HCT116 (cell line): Measurements from ENCODE around the gene MTERF4. TPM values are rescaled to one million over a fixed set of nuclear protein-coding genes. Genes with fewer than 3 reads are reported as not detected.

Experiments
- ATAC-seq: fragments of 200-7000 bp; cut with Tn5 transposase; 2 replicates; pipeline ENCODE4 v1.9.1; 2020; ENCODE audit warnings: mild to moderate bottlenecking, moderate library complexity
- BruUV-seq: library from RNA; stranded (reverse); fragments of 400-500 nt; replicated peaks from 2 replicates; lab custom pipeline; 2021; lab: Mats Ljungman, UMichigan
- CTCF ChIA-PET: fragments of 300-600 bp; sonication (Branson Sonifier 250); formaldehyde crosslinking; loops from one replicate; lab custom pipeline; 2021; ENCODE audit warnings: antibody characterized with exemption; lab: Charles Lee
- POLR2A ChIA-PET: fragments of 300-600, 350-600 bp; sonication (Branson Sonifier 250); formaldehyde crosslinking; loops from one replicate; lab custom pipeline; 2021; ENCODE audit warnings: antibody characterized with exemption; lab: Charles Lee
- RAD21 ChIA-PET, 2 experiments: fragments of 300-600 bp; sonication (Branson Sonifier 250); formaldehyde crosslinking; loops; one replicate each; lab custom pipeline; 2023; ENCODE audit warnings: low total read pairs in 2 of 2; ENCODE audit not compliant: uncharacterized antibody in 2 of 2, unreplicated experiment in 2 of 2, low non-redundant PET in 1 of 2; lab: Charles Lee
- DNase-seq: peaks from one replicate; pipeline ENCODE4 v3.0.0-alpha.2; 2010; ENCODE audit warnings: low read depth, low spot score
- H2AFZ ChIP-seq: fragments of 200-600 bp; shearing (Covaris generic), sonication (generic); 2 replicates; pipeline ENCODE4 v1.6.1; 2017; ENCODE audit warnings: low read depth, mixed run types, mixed read lengths, antibody characterized with exemption, low read length; ENCODE audit not compliant: poor library complexity, severe bottlenecking
- H3K27ac ChIP-seq: 2 replicates; pipeline ENCODE4 v1.5.1; 2012; ENCODE audit warnings: low read depth, low read length
- H3K27me3 ChIP-seq: fragments of 200-600 bp; sonication (generic); 2 replicates; pipeline ENCODE4 v1.6.1; 2016; ENCODE audit warnings: mixed run types, low read length, mixed read lengths; ENCODE audit not compliant: insufficient read depth
- H3K36me3 ChIP-seq, 2 experiments: fragments of 200-500 bp in 1 of 2; fragments of 200-600 bp in 1 of 2; sonication (Bioruptor generic) in 1 of 2; sonication (generic) in 1 of 2; 2 replicates each; pipeline versions ENCODE4 v1.5.1 to v1.6.1; 2014 to 2016; ENCODE audit warnings: low read length in 2 of 2, inconsistent platforms in 1 of 2, mixed read lengths in 1 of 2, mixed run types in 1 of 2; ENCODE audit not compliant: insufficient read depth in 2 of 2, control insufficient read depth in 1 of 2
- H3K4me1 ChIP-seq, 2 experiments: fragments of 200-600 bp in 1 of 2; sonication (generic) in 1 of 2; 2 replicates each; pipeline versions ENCODE4 v1.5.1 to v1.6.1; 2012 to 2017; ENCODE audit warnings: low read length in 2 of 2, inconsistent platforms in 1 of 2, mild to moderate bottlenecking in 1 of 2, mixed read lengths in 1 of 2, mixed run types in 1 of 2, moderate library complexity in 1 of 2; ENCODE audit not compliant: insufficient read depth in 2 of 2, control insufficient read depth in 1 of 2
- H3K4me2 ChIP-seq: fragments of 200-600 bp; sonication (generic); 2 replicates; pipeline ENCODE4 v1.6.1; 2017; ENCODE audit warnings: mixed run types, low read length, mixed read lengths
- H3K4me3 ChIP-seq, 2 experiments: fragments of 200-600 bp in 1 of 2; sonication (generic) in 1 of 2; replicated peaks in 1 of 2; 2 replicates each; pipeline ENCODE4 v1.5.1; 2011 to 2016; ENCODE audit warnings: low read length in 2 of 2, control low read depth in 1 of 2, low read depth in 1 of 2, mild to moderate bottlenecking in 1 of 2, mixed read lengths in 1 of 2, mixed run types in 1 of 2
- H3K79me2 ChIP-seq: fragments of 200-600 bp; sonication (generic); 2 replicates; pipeline ENCODE4 v1.6.1; 2017; ENCODE audit warnings: mild to moderate bottlenecking, mixed run types, low read length, moderate library complexity, mixed read lengths; ENCODE audit not compliant: insufficient read depth
- H3K9ac ChIP-seq: fragments of 200-600 bp; sonication (generic); 2 replicates; pipeline ENCODE4 v1.6.1; 2016; ENCODE audit warnings: low read length, mixed read lengths
- H3K9me2 ChIP-seq: fragments of 200-600 bp; sonication (generic), shearing (Covaris generic); 2 replicates; pipeline ENCODE4 v1.6.1; 2017; ENCODE audit warnings: mixed run types, mild to moderate bottlenecking, moderate library complexity; ENCODE audit not compliant: insufficient read depth
- H3K9me3 ChIP-seq, 2 experiments: fragments of 200-500 bp in 1 of 2; fragments of 200-600 bp in 1 of 2; sonication (Bioruptor generic) in 1 of 2; sonication (generic) in 1 of 2; 2 replicates each; pipeline ENCODE4 v1.6.1; 2014 to 2017; ENCODE audit warnings: low read length in 2 of 2, mixed read lengths in 2 of 2, inconsistent platforms in 1 of 2, low read depth in 1 of 2, mild to moderate bottlenecking in 1 of 2, mixed run types in 1 of 2, moderate library complexity in 1 of 2; ENCODE audit not compliant: control insufficient read depth in 1 of 2, insufficient read depth in 1 of 2
- H4K20me1 ChIP-seq: fragments of 200-600 bp; sonication (generic), shearing (Covaris generic); 2 replicates; pipeline ENCODE4 v1.6.1; 2017; ENCODE audit warnings: mixed run types, mild to moderate bottlenecking, moderate library complexity; ENCODE audit not compliant: insufficient read depth
- ATF3 ChIP-seq: IDR thresholded peaks from 2 replicates; pipeline ENCODE4 v1.6.1; 2012
- CEBPB ChIP-seq: IDR thresholded peaks from 2 replicates; pipeline ENCODE4 v1.6.1; 2012; ENCODE audit warnings: low read depth
- ELF1 ChIP-seq: IDR thresholded peaks from 2 replicates; pipeline ENCODE4 v1.6.1; 2012; ENCODE audit warnings: low read depth, borderline replicate concordance
- FOSL1 ChIP-seq: IDR thresholded peaks from 2 replicates; pipeline ENCODE4 v1.6.1; 2012; ENCODE audit warnings: low read depth
- JUND ChIP-seq: IDR thresholded peaks from 2 replicates; pipeline ENCODE4 v1.6.1; 2012
- POLR2A ChIP-seq: IDR thresholded peaks from 2 replicates; pipeline ENCODE4 v1.7.0; 2011; ENCODE audit warnings: borderline replicate concordance; ENCODE audit not compliant: insufficient read depth, insufficient read length; ENCODE audit errors: extremely low read depth
- POLR2AphosphoS5 ChIP-seq: IDR thresholded peaks from 2 replicates; pipeline ENCODE4 v1.6.1; 2011; ENCODE audit warnings: mild to moderate bottlenecking, low read depth, low read length, moderate library complexity
- REST ChIP-seq: IDR thresholded peaks from 2 replicates; pipeline ENCODE4 v1.6.1; 2012; ENCODE audit warnings: low read depth
- SIN3A ChIP-seq: IDR thresholded peaks from 2 replicates; pipeline ENCODE4 v1.6.1; 2012; ENCODE audit warnings: low read depth
- SRF ChIP-seq: IDR thresholded peaks from 2 replicates; pipeline ENCODE4 v1.6.1; 2012; ENCODE audit warnings: low read depth
- YY1 ChIP-seq: IDR thresholded peaks from 2 replicates; pipeline ENCODE4 v1.6.1; 2011; ENCODE audit warnings: low read length, low read depth, moderate library complexity, mild to moderate bottlenecking; ENCODE audit not compliant: insufficient replicate concordance; ENCODE audit errors: extremely low read depth
- intact Hi-C: fragments of 100-400 bp; cut with micrococcal nuclease; formaldehyde crosslinking; loops from 2 replicates; pipeline ENCODE4 v1.10.0; 2022
- total RNA-seq: library from RNA; stranded (reverse); gene quantifications from one replicate; pipeline ENCODE4 v1.2.1, GENCODE V29; 2021; ENCODE audit not compliant: unreplicated experiment
- TF ChIP-seq, protein P1 (sequence below): IDR thresholded peaks from 2 replicates; pipeline ENCODE4 v1.6.1; 2012

MTERF4 gene
- total RNA-seq, 1 experiment from 2014 or later: 25.5 TPM

GRCh38 chr2:241087420-241088268 lies 14.4 kb downstream of the MTERF4 start:
- no TSS peak for BruUV-seq
- H3K9me3 ChIP-seq: no peaks in the 10 kb centered on the region
- no peak for ATAC-seq
- H3K4me2 ChIP-seq: no peak overlapping the region
- H2AFZ ChIP-seq: no peak overlapping the region
- TF ChIP-seq, protein P1, sequence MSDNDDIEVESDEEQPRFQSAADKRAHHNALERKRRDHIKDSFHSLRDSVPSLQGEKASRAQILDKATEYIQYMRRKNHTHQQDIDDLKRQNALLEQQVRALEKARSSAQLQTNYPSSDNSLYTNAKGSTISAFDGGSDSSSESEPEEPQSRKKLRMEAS: no peak
- no peak for TF ChIP-seq SRF
- TF ChIP-seq, all 23 proteins: peak for 0
- POLR2A ChIA-PET: no interaction called here
- H3K36me3 ChIP-seq: peaks cover 13 to 25% of the 10 kb centered on the region in 2 experiments; a peak in 3 of 4 replicates
- H3K79me2 ChIP-seq: no peaks in the 10 kb centered on the region
- no peak overlapping the region for H3K9ac ChIP-seq
- no peak overlapping the region for H3K27ac ChIP-seq
- RAD21 ChIA-PET: no interaction called here
- H3K9me2 ChIP-seq: no peaks in the 10 kb centered on the region
- no peak overlapping the region for H3K4me3 ChIP-seq
- H3K27me3 ChIP-seq: no peaks in the 10 kb centered on the region
- CTCF ChIA-PET: no interaction called here
- DNase-seq: no peak
- no peaks in the 10 kb centered on the region for H3K4me1 ChIP-seq
- no peaks in the 10 kb centered on the region for H4K20me1 ChIP-seq
- intact Hi-C loops: no loop called here

GRCh38 chr2:241084856-241085444 lies 17.1 kb downstream of the MTERF4 start:
- Histone ChIP-seq H2AFZ (no peak overlapping the region), H4K20me1 (no peaks in the 10 kb centered on the region), H3K9me2 (no peaks in the 10 kb centered on the region), H3K27ac (no peak overlapping the region), H3K4me3 (no peak overlapping the region), H3K9ac (no peak overlapping the region), H3K9me3 (no peaks in the 10 kb centered on the region), H3K4me2 (no peak overlapping the region), H3K4me1 (no peaks in the 10 kb centered on the region), H3K27me3 (no peaks in the 10 kb centered on the region), H3K79me2 (no peaks in the 10 kb centered on the region), H3K36me3 (peaks cover 8 to 25% of the 10 kb centered on the region in 2 experiments; a peak in 3 of 4 replicates)
- DNase-seq (no peak), ATAC-seq (no peak)
- ChIA-PET RAD21 (no interaction called here), POLR2A (no interaction called here), CTCF (interaction anchor here (0.7 kb wide), 1 partner anchor 233 kb away, joined by 4 read pairs; no protein-coding TSS in a partner anchor)
- BruUV-seq: no TSS peak
- intact Hi-C loops: no loop called here
- no peak for TF ChIP-seq ELF1
- TF ChIP-seq, protein P1: no peak
- no peak for TF ChIP-seq POLR2A
- no peak for TF ChIP-seq YY1
- TF ChIP-seq FOSL1: no peak
- no peak for TF ChIP-seq JUND
- TF ChIP-seq ATF3: no peak
- no peak for TF ChIP-seq SRF
- no peak for TF ChIP-seq REST
- TF ChIP-seq SIN3A: no peak
- no peak for TF ChIP-seq POLR2AphosphoS5
- no peak for TF ChIP-seq CEBPB
